OCI-LY7 (cell line): ENCODE results near the gene PRDM1.

Experiments
- CTCF ChIP-seq: fragments of 200-600 bp; sonication (generic); conservative IDR thresholded peaks from 2 replicates; pipeline ENCODE4 v1.5.1; 2014; ENCODE audit warnings: mild to moderate bottlenecking, antibody characterized with exemption, low read length, moderate library complexity, mixed read lengths
- EZH2phosphoT487 ChIP-seq: fragments of 200-600 bp; sonication (generic); IDR thresholded peaks from 2 replicates; pipeline ENCODE4 v1.6.1; 2018; ENCODE audit warnings: low read depth, borderline replicate concordance, mild to moderate bottlenecking, mixed run types, antibody characterized with exemption, low read length, moderate library complexity, mixed read lengths

DNA sequence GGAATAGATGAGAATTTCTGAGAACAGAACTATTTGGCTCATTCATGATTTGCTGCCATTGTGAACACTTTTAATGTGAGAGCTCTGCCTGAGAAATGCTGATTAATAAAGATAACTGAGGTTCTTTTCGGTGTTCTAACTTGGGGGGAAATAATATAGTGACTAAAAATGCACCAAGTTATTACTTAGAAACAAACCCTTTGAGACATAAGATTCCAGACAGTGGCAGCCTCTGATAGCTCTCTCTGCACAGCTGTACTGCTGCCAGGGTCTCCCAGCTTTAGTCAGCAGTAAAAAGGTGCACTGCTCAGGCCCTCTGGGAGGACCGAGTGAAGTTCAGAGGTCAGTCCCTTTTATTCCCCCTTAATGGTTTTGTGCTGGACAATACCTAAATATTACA lies 2.5 kb upstream of the PRDM1 start:
- TF ChIP-seq CTCF (no peak), EZH2phosphoT487 (no peak)
